RWPE1 (cell line): ENCODE measurements around the gene NCOA5.

Experiments
- CTCF ChIA-PET: fragments of 350-600 bp; sonication (Branson Sonifier 250); formaldehyde crosslinking; extraction: SDS; loops from one replicate; lab custom pipeline; 2021; lab: Yijun Ruan, JAX
- POLR2A ChIA-PET: fragments of 400-600 bp; formaldehyde crosslinking; extraction: SDS; loops from one replicate; lab custom pipeline; 2020; ENCODE audit warnings: antibody characterized with exemption; ENCODE audit not compliant: low non-redundant PET; lab: Yijun Ruan, JAX
- DNase-seq: peaks from one replicate; pipeline ENCODE4 v3.0.0; 2012; ENCODE audit warnings: low spot score
- H3K27ac ChIP-seq: fragments of 450-650 bp; 2 replicates; pipeline ENCODE4 v1.5.1; 2017
- CTCF ChIP-seq: fragments of 450-650 bp; conservative IDR thresholded peaks from 2 replicates; pipeline ENCODE4 v1.5.1; 2017; ENCODE audit warnings: low read depth, mild to moderate bottlenecking

Gene NCOA5

GRCh38 chr20:46023148-46023484 lies 66.6 kb downstream of the NCOA5 start:
- CTCF ChIA-PET: interaction anchor here (0.6 to 2.2 kb wide), 27 partner anchors 9 to 408 kb away, joined by 3 to 26 read pairs (median 4); no protein-coding TSS in a partner anchor
- H3K27ac ChIP-seq: no peak overlapping the region
- POLR2A ChIA-PET: no interaction called here
- TF ChIP-seq CTCF: peak; percentile 44; the same call in 1 of the 2 replicates
- DNase-seq: no peak

GRCh38 chr20:46022411-46023147 lies 67.2 kb downstream of the NCOA5 start:
- peak; percentile 65 for DNase-seq
- peak overlapping the region; percentile 59 for H3K27ac ChIP-seq
- TF ChIP-seq CTCF: peak; percentile 88
- POLR2A ChIA-PET: no interaction called here
- CTCF ChIA-PET: interaction anchor here (0.6 to 2.2 kb wide), 32 partner anchors 9 to 650 kb away, joined by 3 to 26 read pairs (median 4); no protein-coding TSS in a partner anchor

- ChIA-PET CTCF (interaction anchor here (0.6 to 2.2 kb wide), 16 partner anchors 8 to 649 kb away, joined by 3 to 26 read pairs (median 5); no protein-coding TSS in a partner anchor), POLR2A (no interaction called here)
- TF ChIP-seq CTCF: no peak
- peak; percentile 83 for DNase-seq
- peak overlapping the region; percentile 59 for H3K27ac ChIP-seq
Observed at GRCh38 chr20:46021361-46022359, 68.1 kb downstream of the NCOA5 start.

GRCh38 chr20:46020555-46020954 lies 69.2 kb downstream of the NCOA5 start:
- no peak overlapping the region for H3K27ac ChIP-seq
- no peak for DNase-seq
- TF ChIP-seq CTCF: no peak
- POLR2A ChIA-PET: no interaction called here
- CTCF ChIA-PET: interaction anchor here (1.2 to 1.3 kb wide), 2 partner anchors 9 to 16 kb away, joined by 3 to 5 read pairs; no protein-coding TSS in a partner anchor

- H3K27ac ChIP-seq: no peak overlapping the region
- no peak for DNase-seq
- ChIA-PET POLR2A (no interaction called here), CTCF (interaction anchor here (0.6 to 1.3 kb wide), 3 partner anchors 9 to 49 kb away, joined by 3 to 6 read pairs (median 3); no protein-coding TSS in a partner anchor)
- TF ChIP-seq CTCF: no peak
Observed at GRCh38 chr20:46018611-46019010, 71.2 kb downstream of the NCOA5 start.

GRCh38 chr20:46018112-46018511 lies 71.7 kb downstream of the NCOA5 start:
- DNase-seq: no peak
- POLR2A ChIA-PET: no interaction called here
- no peak overlapping the region for H3K27ac ChIP-seq
- CTCF ChIA-PET: interaction anchor here (0.6 to 1.3 kb wide), 4 partner anchors 9 to 48 kb away, joined by 3 to 6 read pairs (median 4); no protein-coding TSS in a partner anchor
- no peak for TF ChIP-seq CTCF
